OCI-LY1 (cell line): ENCODE measurements around the gene ZNF579.
"Not testable (repeated sequence)": the region's sequence is repeated elsewhere in the genome, so short reads cannot be mapped to it uniquely, and the experiment has no call there.

Experiments used
- EZH2 ChIP-seq: fragments of 200-600 bp; sonication (generic), shearing (Covaris generic); IDR thresholded peaks from 2 replicates; pipeline ENCODE4 v1.8.0; 2017; ENCODE audit warnings: borderline replicate concordance, mixed run types, mild to moderate bottlenecking, antibody characterized with exemption, low read length, moderate library complexity, mixed read lengths
- TF ChIP-seq, protein P1 (sequence below): fragments of 200-600 bp; sonication (generic), shearing (Covaris generic); IDR thresholded peaks from 2 replicates; pipeline ENCODE4 v1.5.1; 2017; ENCODE audit warnings: mild to moderate bottlenecking, antibody characterized with exemption, low read length, moderate library complexity, mixed read lengths

GRCh38 chr19:55583897-55584296 is 3.2 kb upstream of the ZNF579 start:
- TF ChIP-seq, protein P1, sequence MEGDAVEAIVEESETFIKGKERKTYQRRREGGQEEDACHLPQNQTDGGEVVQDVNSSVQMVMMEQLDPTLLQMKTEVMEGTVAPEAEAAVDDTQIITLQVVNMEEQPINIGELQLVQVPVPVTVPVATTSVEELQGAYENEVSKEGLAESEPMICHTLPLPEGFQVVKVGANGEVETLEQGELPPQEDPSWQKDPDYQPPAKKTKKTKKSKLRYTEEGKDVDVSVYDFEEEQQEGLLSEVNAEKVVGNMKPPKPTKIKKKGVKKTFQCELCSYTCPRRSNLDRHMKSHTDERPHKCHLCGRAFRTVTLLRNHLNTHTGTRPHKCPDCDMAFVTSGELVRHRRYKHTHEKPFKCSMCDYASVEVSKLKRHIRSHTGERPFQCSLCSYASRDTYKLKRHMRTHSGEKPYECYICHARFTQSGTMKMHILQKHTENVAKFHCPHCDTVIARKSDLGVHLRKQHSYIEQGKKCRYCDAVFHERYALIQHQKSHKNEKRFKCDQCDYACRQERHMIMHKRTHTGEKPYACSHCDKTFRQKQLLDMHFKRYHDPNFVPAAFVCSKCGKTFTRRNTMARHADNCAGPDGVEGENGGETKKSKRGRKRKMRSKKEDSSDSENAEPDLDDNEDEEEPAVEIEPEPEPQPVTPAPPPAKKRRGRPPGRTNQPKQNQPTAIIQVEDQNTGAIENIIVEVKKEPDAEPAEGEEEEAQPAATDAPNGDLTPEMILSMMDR = not testable (repeated sequence)
- not testable (repeated sequence) for TF ChIP-seq EZH2
